Left lung (tissue), 10 donors: ENCODE results near the gene PLPP2. TPM values are rescaled to one million over a fixed set of nuclear protein-coding genes. Genes with fewer than 3 reads are reported as not detected.

ENCODE experiments used
- ATAC-seq: fragments of 200-7000 bp; cut with Tn5 transposase; one replicate; pipeline ENCODE4 v1.9.1; 2020; ENCODE audit warnings: moderate library complexity
- DNase-seq, 4 donors: peaks; one replicate each; pipeline ENCODE4 v3.0.0-alpha.2; 2013 to 2020
- H3K27ac ChIP-seq, 2 donors: fragments of 200-600 bp; sonication (generic) in 1 of 2; one replicate each; pipeline versions ENCODE4 v1.5.0 to v1.8.0; 2020 to 2021
- H3K27me3 ChIP-seq, 2 donors: fragments of 200-600 bp; sonication (generic) in 1 of 2; one replicate each; pipeline versions ENCODE4 v1.5.0 to v1.8.0; 2020 to 2021
- H3K36me3 ChIP-seq, 2 donors: fragments of 200-600 bp; sonication (generic) in 1 of 2; one replicate each; pipeline versions ENCODE4 v1.5.0 to v1.8.0; 2020 to 2021
- H3K4me1 ChIP-seq, 2 donors: fragments of 200-600 bp; one replicate each; pipeline ENCODE4 v1.8.0; 2021
- H3K4me3 ChIP-seq, 2 donors: fragments of 200-600 bp; sonication (generic) in 1 of 2; one replicate each; pipeline versions ENCODE4 v1.5.0 to v1.8.0; 2020 to 2021; ENCODE audit warnings: mild to moderate bottlenecking in 1 of 2
- H3K9me3 ChIP-seq, 2 donors: fragments of 200-600 bp; sonication (generic) in 1 of 2; one replicate each; pipeline versions ENCODE4 v1.5.0 to v1.8.0; 2020 to 2021
- intact Hi-C, 2 donors: fragments of 100-400 bp; cut with DNase I; formaldehyde crosslinking; loops; one replicate each; pipeline versions ENCODE4 v1.11.2 to v1.14.2; 2022
- polyA plus RNA-seq, 6 donors: library from polyadenylated mRNA; unstranded; fragments of 120-200 nt; gene quantifications; one replicate each; pipeline ENCODE4 v1.2.1, GENCODE V29; 2013; ENCODE audit not compliant: insufficient read length in 6 of 6
- total RNA-seq, 2 donors: library from RNA; stranded (reverse); fragmentation: NEBNext Ultra II Directional; extraction: Animal tissue kit (Norgen Biotek cat#: 25700); gene quantifications; one replicate each; pipeline ENCODE4 v1.2.1, GENCODE V29; 2021
- TF ChIP-seq, protein P1 (sequence below), 2 donors: fragments of 200-600 bp; sonication (generic) in 1 of 2; IDR thresholded peaks; one replicate each; pipeline versions ENCODE4 v1.5.0 to v1.8.0; 2021; ENCODE audit warnings: antibody characterized with exemption in 2 of 2
- donor health status: DM: no; HTN: yes; CAD: no.
- donor health status: DM: no; HTN: no; CAD: no.

PLPP2 gene
- total and polyA plus RNA-seq, 8 donors = 3.2 to 13.8 (median 5.2) TPM

DNA sequence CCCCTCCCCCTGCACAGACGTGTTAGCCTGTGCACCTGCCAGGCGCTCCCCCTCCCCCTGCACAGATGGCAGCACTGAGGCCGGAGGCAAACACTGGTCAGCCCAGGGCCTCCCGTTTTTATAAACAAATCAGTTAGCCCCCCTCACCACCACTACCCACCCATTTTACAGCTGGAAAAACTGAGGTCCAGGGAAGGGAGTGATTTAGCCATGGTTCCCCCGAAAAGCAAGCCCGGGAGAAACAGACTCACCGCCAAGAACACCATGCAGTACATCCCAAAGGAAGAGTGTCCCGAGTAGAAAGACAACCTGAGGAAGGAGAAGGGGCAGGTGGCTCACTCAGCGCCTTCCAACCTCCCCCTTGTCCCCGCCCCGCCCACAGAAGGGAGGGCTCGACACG lies 8.7 kb downstream of the PLPP2 start:
- TF ChIP-seq, protein P1, sequence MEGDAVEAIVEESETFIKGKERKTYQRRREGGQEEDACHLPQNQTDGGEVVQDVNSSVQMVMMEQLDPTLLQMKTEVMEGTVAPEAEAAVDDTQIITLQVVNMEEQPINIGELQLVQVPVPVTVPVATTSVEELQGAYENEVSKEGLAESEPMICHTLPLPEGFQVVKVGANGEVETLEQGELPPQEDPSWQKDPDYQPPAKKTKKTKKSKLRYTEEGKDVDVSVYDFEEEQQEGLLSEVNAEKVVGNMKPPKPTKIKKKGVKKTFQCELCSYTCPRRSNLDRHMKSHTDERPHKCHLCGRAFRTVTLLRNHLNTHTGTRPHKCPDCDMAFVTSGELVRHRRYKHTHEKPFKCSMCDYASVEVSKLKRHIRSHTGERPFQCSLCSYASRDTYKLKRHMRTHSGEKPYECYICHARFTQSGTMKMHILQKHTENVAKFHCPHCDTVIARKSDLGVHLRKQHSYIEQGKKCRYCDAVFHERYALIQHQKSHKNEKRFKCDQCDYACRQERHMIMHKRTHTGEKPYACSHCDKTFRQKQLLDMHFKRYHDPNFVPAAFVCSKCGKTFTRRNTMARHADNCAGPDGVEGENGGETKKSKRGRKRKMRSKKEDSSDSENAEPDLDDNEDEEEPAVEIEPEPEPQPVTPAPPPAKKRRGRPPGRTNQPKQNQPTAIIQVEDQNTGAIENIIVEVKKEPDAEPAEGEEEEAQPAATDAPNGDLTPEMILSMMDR (IDR thresholded peaks at IDR 0.05) = no peak
- Histone ChIP-seq H3K27ac (no peak overlapping the region), H3K36me3 (no peaks in the 10 kb centered on the region), H3K27me3 (peaks cover 0 to 29% of the 10 kb centered on the region in 2 donors), H3K4me3 (no peak overlapping the region), H3K9me3 (no peaks in the 10 kb centered on the region), H3K4me1 (no peaks in the 10 kb centered on the region)
- DNase-seq (no peak), ATAC-seq (no peak)
- intact Hi-C loops = no loop called here

DNA sequence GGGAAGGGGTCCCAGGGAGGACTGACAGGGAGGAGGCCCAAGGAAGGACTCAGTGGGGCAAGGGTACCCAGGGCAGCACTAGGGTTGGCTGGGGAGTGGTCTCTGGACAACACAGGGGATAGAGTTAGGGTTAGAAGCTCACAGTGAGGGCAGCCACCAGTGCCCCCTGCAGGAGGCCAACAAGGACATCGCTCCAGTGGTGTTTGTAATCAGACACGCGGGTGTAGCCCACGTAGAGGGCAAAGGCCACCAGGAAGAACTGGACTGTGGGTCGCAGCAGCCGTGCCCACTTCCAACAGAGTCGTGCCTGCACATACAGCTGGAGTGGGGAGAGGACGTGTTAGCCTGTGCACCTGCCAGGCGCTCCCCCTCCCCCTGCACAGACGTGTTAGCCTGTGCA lies 9.2 kb downstream of the PLPP2 start:
- no peak for ATAC-seq
- Histone ChIP-seq H3K4me1 (no peaks in the 10 kb centered on the region), H3K36me3 (no peaks in the 10 kb centered on the region), H3K4me3 (no peak overlapping the region), H3K9me3 (no peaks in the 10 kb centered on the region), H3K27me3 (peaks cover 0 to 34% of the 10 kb centered on the region in 2 donors), H3K27ac (no peak overlapping the region)
- intact Hi-C loops = no loop called here
- TF ChIP-seq, protein P1 (IDR thresholded peaks at IDR 0.05) = no peak
- DNase-seq = no peak

DNA sequence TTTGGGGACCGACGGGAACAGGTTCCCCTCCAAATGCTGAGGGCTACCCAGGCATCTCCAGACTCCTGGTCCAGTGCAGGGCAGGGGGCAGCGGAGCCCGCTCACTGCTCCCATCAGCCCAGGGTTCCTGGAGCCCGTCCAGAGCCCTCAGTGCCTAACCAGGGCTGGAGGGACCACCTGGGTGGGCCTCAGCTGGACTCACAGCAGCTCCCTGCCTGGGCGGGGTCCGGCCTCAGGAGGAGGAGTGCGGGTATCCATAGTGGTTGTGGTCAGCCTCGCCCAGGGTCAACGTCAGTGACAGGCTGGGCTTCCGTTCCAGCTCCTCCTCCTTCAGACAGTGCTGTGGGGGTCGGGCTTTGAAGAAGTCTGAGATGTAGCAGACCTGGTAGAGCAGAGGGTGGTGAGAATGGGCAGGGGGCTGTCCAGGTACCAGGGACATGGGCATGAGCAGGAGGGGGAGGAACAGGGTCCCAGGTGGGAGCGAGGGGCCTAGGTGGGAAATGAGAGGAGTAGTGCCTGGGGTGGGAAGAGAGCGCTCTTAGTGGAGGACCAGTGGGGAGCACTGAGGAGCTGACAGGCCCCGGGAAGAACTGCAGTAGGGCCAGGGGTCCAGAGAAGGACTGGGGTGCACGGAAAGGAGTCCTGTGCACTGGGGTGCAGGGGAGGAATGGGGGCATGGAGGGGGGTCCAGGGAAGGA lies 9.9 kb downstream of the PLPP2 start:
- Histone ChIP-seq H3K36me3 (no peaks in the 10 kb centered on the region), H3K4me3 (no peak overlapping the region), H3K27me3 (peaks cover 0 to 37% of the 10 kb centered on the region in 2 donors), H3K4me1 (no peaks in the 10 kb centered on the region), H3K27ac (no peak overlapping the region), H3K9me3 (no peaks in the 10 kb centered on the region)
- intact Hi-C loops = no loop called here
- no peak for DNase-seq
- TF ChIP-seq, protein P1 (IDR thresholded peaks at IDR 0.05) = no peak
- ATAC-seq = no peak

DNA sequence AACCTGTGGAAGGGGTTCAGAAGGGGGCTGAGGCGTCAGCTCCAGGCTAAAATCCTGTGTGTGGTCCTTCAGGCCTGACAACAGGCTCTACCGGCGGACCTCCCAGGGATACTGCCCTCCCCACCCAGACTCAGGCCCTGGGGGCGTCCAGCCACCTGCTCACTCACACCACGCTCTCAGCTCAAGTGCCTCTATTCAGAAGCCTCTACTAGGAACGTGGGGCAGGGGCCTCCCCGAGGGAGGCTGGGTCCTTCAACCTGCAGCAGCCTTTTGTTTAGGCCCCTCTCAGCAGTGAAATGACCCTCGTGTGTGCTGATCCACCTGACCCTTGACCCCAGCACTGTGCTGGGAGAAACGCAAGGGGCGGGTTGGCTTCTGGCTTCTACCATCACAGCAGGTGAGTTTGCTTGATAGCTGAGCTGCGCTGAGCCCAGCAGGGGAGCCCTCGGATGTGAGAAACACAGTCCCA lies 10.6 kb downstream of the PLPP2 start:
- intact Hi-C loops = no loop called here
- no peak for ATAC-seq
- Histone ChIP-seq H3K9me3 (no peaks in the 10 kb centered on the region), H3K36me3 (no peaks in the 10 kb centered on the region), H3K4me3 (no peak overlapping the region), H3K4me1 (no peaks in the 10 kb centered on the region), H3K27me3 (peaks cover 0 to 37% of the 10 kb centered on the region in 2 donors), H3K27ac (no peak overlapping the region)
- DNase-seq = no peak
- TF ChIP-seq, protein P1 (IDR thresholded peaks at IDR 0.05) = no peak

DNA sequence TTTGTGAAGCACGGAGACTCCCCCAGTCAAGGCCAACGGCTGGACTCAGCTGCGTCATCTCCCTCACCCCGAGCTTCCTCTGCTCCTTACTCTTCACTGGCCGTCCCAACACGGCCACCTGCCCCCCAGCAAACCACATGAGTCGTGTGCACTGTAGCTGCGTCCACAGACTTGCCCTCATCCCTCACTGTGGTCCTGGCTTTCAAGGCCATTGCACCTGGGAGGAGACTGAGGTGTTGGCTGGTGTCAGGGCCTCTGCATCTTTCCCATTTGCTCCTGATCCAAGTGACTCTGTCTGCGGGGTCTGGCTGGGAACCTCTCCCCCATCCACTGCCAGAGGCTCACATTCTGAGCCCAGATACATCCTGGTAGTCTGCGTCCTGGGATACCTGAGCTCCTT lies 11.5 kb downstream of the PLPP2 start:
- no peaks in the 10 kb centered on the region for H3K4me1 ChIP-seq
- peaks cover 0 to 37% of the 10 kb centered on the region in 2 donors for H3K27me3 ChIP-seq
- no peak for DNase-seq
- no peak overlapping the region for H3K27ac ChIP-seq
- no peaks in the 10 kb centered on the region for H3K36me3 ChIP-seq
- intact Hi-C loops = no loop called here
- no peak overlapping the region for H3K4me3 ChIP-seq
- H3K9me3 ChIP-seq = no peaks in the 10 kb centered on the region
- ATAC-seq = no peak
- TF ChIP-seq, protein P1 (IDR thresholded peaks at IDR 0.05) = no peak
